NB4 (cell line): ENCODE measurements around the gene UBE2G1.
A peak's percentile ranks its signal among the peaks of the same experiment; 100 is the strongest.

Experiments used
- DNase-seq: peaks from one replicate; pipeline ENCODE4 v3.0.0; 2010; ENCODE audit warnings: low read depth
- H3K4me3 ChIP-seq: one replicate; pipeline ENCODE4 v1.5.1; 2011; ENCODE audit warnings: mild to moderate bottlenecking, low read depth, low read length, moderate library complexity
- MYC ChIP-seq: IDR thresholded peaks from 2 replicates; pipeline ENCODE4 v1.6.1; 2011; ENCODE audit warnings: low read depth, low read length
- POLR2A ChIP-seq: IDR thresholded peaks from 2 replicates; pipeline ENCODE4 v1.6.1; 2011; ENCODE audit warnings: mild to moderate bottlenecking; ENCODE audit not compliant: insufficient read length; ENCODE audit errors: extremely low read depth
- TF ChIP-seq, protein P1 (sequence below): IDR thresholded peaks from one replicate; pipeline ENCODE4 v1.5.1; 2012; ENCODE audit warnings: low read depth, low read length
- TF ChIP-seq, protein P2 (sequence below): IDR thresholded peaks from 2 replicates; pipeline ENCODE4 v1.6.1; 2011; ENCODE audit warnings: low read depth, low read length

UBE2G1 gene

GRCh38 chr17:4307179-4307930, 59.1 kb downstream of the UBE2G1 start:
- H3K4me3 ChIP-seq, result no peak overlapping the region
- DNase-seq, result no peak
- TF ChIP-seq, protein P1, sequence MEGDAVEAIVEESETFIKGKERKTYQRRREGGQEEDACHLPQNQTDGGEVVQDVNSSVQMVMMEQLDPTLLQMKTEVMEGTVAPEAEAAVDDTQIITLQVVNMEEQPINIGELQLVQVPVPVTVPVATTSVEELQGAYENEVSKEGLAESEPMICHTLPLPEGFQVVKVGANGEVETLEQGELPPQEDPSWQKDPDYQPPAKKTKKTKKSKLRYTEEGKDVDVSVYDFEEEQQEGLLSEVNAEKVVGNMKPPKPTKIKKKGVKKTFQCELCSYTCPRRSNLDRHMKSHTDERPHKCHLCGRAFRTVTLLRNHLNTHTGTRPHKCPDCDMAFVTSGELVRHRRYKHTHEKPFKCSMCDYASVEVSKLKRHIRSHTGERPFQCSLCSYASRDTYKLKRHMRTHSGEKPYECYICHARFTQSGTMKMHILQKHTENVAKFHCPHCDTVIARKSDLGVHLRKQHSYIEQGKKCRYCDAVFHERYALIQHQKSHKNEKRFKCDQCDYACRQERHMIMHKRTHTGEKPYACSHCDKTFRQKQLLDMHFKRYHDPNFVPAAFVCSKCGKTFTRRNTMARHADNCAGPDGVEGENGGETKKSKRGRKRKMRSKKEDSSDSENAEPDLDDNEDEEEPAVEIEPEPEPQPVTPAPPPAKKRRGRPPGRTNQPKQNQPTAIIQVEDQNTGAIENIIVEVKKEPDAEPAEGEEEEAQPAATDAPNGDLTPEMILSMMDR, result no peak
- TF ChIP-seq, protein P2, sequence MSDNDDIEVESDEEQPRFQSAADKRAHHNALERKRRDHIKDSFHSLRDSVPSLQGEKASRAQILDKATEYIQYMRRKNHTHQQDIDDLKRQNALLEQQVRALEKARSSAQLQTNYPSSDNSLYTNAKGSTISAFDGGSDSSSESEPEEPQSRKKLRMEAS, result no peak

DNA sequence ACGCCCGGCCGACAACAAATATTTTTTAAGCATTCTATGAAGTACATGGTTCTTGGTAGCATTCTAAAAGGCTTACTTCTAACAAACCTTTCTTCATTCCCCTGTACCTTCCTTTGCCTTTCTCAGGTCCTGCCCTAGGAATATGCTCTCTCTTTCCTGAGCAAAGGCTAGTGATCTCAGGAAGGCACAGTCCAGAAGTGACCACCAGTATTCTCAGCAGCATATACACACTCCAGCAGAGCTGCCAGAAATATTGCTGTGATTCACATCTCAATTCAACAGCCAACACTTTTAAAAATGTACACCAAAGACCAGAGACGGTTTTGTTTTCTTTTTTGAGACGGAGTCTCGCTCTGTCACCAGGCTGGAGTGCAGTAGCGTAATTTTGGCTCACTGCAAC, 61.3 kb downstream of the UBE2G1 start:
- DNase-seq, result no peak
- H3K4me3 ChIP-seq, result no peak overlapping the region
- TF ChIP-seq, protein P1, result no peak
- TF ChIP-seq POLR2A (no peak), MYC (no peak)
- TF ChIP-seq, protein P2, result no peak

GRCh38 chr17:4304417-4305027, 62.0 kb downstream of the UBE2G1 start:
- DNase-seq, result peak; percentile 48
- no peak overlapping the region for H3K4me3 ChIP-seq
- no peak for TF ChIP-seq POLR2A
- TF ChIP-seq, protein P1, result peak; percentile 47
- TF ChIP-seq, protein P2, result no peak
- no peak for TF ChIP-seq MYC

- H3K4me3 ChIP-seq, result no peak overlapping the region
- no peak for DNase-seq
- TF ChIP-seq, protein P1, result no peak
- TF ChIP-seq POLR2A, result no peak
- TF ChIP-seq MYC, result no peak
- TF ChIP-seq, protein P2, result no peak
These were observed 65.4 kb downstream of the UBE2G1 start for GRCh38 chr17:4301066-4301465.

GRCh38 chr17:4297351-4297750, 69.1 kb downstream of the UBE2G1 start:
- DNase-seq, result no peak
- no peak for TF ChIP-seq MYC
- TF ChIP-seq POLR2A, result no peak
- TF ChIP-seq, protein P1, result no peak
- TF ChIP-seq, protein P2, result no peak
- no peak overlapping the region for H3K4me3 ChIP-seq
